IPS-18c (cell line): ENCODE measurements around the gene FLT1.

ENCODE experiments used
- H3K4me3 ChIP-seq: 2 replicates; pipeline ENCODE4 v1.7.0; 2013; ENCODE audit warnings: low read depth, mild to moderate bottlenecking, low read length, moderate library complexity; ENCODE audit not compliant: insufficient read depth
- H3K9me3 ChIP-seq: one replicate; pipeline ENCODE4 v1.6.1; 2013; ENCODE audit warnings: mild to moderate bottlenecking, low read length, moderate library complexity; ENCODE audit not compliant: control insufficient read depth, insufficient read depth

FLT1 gene

DNA sequence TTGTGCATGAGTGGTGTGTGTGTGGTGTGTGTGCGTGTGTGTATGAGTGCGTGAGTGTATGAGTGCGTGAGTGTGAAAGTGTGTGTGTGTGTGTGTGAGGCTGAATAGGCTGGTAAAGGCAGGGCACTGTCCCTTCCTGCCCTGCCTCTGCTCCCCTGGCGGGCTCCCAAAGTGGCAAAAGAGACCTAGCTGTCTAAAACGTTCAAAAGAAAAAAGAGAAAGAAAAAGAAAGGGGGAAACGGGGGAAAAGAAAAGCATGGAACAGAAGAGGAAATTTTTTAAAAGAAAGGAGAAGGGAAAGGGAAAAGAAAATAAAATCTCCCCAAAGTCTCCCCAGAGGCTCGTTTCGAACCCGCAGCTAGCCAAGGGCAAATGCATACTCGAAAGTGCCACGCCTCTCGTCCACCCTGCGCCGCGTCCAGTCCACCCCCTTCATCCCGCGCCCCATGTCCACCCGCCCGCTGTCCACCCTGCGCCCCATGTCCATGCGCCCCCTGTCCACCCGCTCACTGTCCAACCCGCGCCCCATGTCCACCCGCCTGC is 37.0 kb upstream of the FLT1 start:
- no peaks in the 10 kb centered on the region for H3K9me3 ChIP-seq
- H3K4me3 ChIP-seq, result peak overlapping the region; percentile 71

DNA sequence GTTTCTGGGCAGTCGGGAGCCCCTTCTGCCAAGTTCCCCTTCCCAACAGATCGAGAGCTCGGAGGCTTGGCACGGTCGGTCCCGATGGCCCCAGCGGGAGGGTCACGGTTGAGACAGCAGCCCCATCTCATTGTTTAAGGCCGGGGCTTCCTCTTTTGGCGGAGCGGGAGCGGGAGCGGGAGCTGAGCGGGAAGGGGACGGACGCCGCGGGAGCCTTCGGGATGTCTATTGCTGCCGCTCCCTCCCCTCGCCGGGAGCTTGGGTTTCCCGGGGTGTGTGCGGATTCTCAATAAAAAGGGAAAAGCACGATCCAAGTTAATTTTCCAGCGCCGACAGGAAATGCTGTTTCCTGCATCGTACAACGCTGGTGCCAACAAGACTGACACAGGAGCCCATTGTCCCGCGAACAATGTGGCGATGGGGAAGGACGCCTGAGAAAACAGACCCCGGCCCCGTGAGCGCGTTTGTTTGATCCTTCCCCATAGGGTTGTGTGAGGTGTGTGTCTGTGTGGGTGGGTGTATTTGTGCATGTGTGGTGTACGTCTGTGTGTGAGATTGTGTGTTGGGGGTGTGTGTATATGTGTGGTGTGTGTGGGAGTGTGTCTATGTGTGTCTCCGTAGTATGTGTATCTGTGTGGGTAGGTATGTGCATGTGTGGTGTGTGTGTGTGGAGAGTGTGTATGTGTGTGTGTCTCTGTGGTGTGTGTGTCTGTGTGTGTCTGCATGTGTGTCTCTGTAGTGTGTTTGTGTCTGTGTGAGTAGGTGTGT is 36.3 kb upstream of the FLT1 start:
- Histone ChIP-seq H3K9me3 (no peaks in the 10 kb centered on the region), H3K4me3 (peak overlapping the region; percentile 71)

DNA sequence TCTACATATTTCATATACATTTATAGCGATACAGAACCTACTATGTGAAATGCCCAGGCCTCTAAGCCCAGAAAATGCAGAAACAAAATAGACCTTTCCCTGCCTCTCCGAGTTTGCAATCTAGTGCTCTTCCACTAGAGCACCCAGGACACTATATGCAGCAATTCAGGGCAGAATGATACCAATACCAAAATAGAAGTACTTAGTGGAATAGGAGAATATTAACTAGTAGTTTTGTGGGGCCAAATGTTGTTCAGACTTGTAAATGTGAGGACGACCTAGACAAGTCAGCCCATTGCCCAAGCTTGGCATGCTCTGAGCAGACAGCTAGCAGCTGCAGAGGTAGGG is 35.8 kb upstream of the FLT1 start:
- no peaks in the 10 kb centered on the region for H3K9me3 ChIP-seq
- H3K4me3 ChIP-seq, result peak overlapping the region; percentile 71; the same call in 1 of the 2 replicates

DNA sequence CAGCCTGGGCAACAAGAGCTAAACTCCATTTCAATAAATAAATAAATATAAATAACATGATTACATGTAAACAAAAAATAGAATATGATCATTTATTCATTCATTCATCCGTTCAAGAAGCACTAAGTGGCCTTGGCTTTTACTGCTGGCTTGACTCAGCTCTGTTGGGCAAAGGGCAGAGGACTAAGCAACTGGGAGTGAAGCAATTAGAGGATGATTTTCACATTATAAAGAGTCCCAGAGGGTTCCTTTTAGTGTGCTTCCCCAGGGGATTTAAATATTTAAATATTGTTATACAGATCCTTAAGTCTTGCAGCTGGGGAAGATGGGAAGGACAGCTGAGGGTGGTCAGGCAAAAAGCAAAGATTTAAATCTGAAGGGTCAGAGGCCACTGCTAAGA is 34.9 kb upstream of the FLT1 start:
- Histone ChIP-seq H3K4me3 (no peak overlapping the region), H3K9me3 (no peaks in the 10 kb centered on the region)

DNA sequence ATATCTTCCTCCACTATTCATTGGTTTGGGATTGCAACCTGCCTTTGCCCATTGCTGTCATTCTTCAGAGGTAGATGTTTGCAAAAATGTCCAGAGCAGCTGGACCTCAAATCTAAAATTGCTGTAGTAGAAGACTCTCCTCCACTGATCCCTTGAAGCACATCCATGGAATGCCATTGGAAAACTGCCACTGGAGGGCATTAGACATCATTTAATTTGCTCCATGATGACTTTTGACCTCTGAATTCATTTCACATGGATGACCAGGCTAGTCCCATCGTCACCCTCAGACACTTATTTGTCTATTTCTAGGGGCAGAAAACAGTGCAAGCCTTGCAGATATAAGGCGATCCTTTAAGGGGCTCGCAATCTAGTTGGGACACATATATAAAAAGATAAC is 33.9 kb upstream of the FLT1 start:
- H3K4me3 ChIP-seq, result no peak overlapping the region
- no peaks in the 10 kb centered on the region for H3K9me3 ChIP-seq

DNA sequence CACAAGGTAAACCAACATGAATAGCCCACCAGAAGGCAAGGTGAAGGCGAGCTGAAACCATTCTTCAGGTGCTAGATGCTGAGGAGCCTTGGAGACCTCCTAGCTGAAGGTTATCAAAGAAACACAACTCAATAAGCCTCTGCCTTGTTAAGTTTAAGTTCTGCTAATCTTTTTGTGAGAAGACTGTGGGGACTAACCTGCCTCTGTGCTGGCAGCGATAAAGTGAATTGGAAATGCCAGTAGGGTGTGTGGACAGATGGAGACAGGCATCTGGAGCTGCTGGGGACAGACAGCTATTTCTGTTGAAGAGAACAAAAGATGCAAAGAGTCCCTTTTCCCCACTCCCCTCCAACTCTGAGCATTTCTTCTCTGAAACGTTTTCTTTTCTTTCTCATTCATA is 33.5 kb upstream of the FLT1 start:
- H3K9me3 ChIP-seq, result no peaks in the 10 kb centered on the region
- no peak overlapping the region for H3K4me3 ChIP-seq

DNA sequence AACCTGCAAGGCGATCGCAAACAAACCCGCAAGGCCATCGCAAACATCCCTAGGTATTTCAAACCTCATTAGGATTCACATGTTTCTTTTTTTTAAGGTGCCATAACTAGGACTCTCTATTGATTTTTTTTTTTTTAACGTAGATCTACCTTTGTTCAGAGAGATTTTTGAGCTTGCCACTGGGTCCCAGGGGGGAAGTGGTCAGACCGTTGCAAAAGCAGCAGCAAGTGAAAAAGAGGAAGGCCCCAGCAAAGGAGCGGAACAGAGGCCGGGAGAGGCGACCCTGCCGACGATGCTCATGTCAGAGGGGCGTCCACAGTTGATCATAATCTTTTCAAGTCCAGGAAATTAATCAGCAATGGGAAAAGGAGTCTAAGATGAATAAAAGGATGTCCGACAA is 32.7 kb upstream of the FLT1 start:
- no peak overlapping the region for H3K4me3 ChIP-seq
- no peaks in the 10 kb centered on the region for H3K9me3 ChIP-seq

DNA sequence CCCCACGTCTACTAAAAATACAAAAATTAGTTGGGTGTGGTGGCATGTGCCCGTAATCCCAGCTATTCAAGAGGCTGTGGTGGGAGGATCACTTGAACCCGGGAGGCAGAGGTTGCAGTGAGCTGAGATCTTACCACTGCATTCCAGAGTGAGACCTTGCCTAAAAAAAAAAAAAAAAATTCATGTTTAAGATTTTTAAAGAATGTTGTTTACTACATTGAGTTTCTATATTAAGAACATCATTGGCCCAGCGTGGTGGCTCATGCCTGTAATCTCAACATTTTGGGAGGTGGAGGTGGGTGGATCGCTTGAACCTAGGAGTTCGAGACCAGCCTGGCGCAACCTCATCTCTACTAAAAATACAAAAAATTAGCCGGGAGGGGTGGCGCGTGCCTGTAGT is 31.9 kb upstream of the FLT1 start:
- Histone ChIP-seq H3K4me3 (no peak overlapping the region), H3K9me3 (no peaks in the 10 kb centered on the region)

DNA sequence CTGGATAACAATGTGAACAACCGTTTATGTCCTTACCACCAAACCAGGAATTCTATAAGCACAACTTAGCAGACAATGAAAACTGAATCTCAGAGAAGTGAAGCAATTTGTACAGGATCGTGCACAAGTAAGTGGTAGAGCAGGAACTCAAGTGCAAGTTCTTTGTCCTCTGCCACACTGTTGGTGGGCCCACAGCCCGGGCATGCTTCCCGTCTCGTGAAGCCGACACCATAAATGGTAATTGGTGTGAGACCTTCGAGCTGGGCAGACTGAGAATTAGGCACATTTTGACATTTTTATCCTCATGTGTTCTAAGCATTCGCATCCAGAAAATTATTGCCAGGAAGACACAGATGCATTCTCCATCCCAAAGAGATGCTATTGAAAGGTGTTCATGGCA is 27.9 kb upstream of the FLT1 start:
- Histone ChIP-seq H3K9me3 (no peaks in the 10 kb centered on the region), H3K4me3 (no peak overlapping the region)

DNA sequence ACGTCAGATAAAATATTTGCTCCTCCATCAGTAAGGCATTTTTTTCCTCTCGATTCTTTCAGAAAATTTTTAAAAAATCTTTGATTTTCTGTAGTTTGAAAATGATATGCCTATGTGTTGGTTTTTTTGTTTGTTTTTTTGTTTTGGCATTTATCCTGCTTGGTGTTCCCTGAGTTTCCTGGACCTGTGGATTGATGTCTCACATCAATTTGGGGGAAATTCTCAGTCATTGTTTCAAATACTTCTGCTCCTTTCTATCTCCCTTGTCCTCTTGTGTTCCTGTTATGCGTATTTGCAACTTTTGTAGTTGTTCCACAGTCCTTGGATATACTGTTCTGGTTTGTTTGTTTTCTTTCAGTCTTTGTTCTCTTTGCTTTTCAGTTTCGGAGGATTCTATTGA is 18.8 kb upstream of the FLT1 start:
- Histone ChIP-seq H3K9me3 (no peaks in the 10 kb centered on the region), H3K4me3 (no peak overlapping the region)

DNA sequence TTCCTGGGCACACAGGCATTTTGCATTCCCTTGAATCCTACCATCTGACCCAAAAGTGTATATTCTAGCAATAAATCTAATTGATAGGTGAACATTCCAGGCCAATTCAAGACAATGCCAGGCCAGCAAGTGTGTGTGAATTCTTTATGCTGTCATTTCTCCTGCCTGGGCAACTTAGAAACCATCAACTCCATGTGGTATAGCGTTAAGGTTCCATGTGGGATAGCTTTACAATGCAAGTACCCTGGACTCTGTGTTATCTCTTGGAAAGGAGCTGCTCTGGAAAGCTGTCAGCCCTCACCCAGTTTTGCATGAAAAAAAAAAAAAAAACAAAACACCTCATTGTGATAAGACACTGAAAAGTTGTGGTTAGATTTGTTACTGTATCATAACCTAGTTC is 15.6 kb upstream of the FLT1 start:
- Histone ChIP-seq H3K9me3 (no peaks in the 10 kb centered on the region), H3K4me3 (no peak overlapping the region)

DNA sequence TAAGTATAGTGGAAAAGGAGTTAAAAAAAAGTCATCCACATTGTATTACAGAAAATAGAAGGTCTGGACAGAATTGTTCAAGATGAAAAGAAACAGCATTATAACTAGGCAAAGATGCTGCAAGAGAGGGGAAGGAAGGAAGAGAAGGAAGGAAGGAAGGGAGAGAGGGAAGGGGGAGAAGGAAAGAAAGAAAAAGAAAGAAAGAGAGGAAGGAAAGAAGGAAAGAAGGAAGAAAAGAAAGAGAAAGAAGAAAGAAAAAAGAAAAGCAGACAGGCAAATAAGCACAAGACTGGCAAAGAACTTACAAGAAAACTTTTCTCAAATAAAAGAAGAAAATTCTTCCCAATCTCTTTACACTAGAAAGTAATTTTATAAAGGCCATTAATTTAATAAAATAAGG is 15.1 kb upstream of the FLT1 start:
- no peaks in the 10 kb centered on the region for H3K9me3 ChIP-seq
- H3K4me3 ChIP-seq, result no peak overlapping the region

DNA sequence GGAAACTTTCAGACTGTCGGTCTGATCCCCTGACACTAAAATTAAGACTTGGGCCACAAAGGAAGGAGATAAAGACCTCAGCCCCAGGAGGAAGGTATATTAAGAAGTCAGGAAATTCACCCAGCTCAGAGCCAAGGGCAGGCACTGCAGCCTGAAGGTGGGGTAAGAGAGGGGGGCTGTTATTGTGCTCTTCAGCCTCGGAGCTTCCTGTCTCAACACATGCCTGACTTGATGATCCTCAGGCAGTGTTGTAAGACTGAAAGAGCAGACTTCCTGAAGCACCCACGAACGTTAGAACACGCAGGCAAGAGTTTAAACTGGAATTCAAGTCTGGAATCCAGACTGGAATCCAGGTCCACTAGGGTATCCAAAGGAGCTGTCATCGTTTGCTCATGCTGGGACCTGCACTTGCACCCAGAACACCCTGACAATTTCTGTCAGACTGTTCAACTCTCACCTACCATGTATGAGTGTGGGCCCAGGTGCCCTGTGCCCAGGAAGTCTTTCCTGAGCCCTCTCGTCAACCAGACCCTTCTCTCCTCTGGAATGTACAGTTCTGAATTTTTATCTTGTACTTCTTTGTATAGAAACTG is 10.7 kb upstream of the FLT1 start:
- no peaks in the 10 kb centered on the region for H3K9me3 ChIP-seq
- H3K4me3 ChIP-seq, result no peak overlapping the region

DNA sequence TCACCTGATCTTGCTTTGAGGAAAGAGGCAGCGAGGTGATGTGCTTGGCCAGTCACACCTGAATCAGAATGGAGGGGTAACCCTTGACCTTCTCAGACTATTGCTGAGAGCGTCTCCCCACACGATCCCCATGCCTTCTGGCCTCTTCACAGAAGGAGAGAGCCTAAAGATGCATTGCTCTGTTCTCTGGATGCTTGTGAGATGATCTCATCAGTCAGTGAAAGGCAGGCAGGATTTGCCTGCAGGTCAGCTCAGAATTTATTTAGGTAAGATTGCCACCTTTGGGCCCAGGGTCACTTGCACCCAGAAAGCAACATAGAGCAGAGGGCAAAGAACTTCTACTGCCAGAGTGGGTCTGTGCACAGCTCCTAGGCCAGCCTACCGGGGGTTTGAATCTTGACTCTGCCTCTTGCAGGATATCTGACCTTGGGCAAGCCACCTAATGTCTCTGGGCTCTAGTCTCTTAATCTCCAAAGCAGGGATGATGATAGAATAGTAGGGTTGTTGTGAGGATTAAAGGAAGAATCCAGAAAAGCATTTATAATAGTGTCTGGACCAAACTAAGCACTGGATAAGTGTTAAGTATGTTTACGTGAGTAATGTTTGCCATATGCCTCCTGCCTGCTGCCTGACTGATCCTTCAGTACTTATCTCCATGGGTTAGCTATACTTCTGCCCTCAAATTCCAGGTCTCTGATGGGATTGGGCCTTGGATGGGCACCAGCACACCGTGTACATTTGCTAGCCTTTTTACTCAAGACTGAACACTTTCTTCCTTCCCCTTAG is 8.4 kb upstream of the FLT1 start:
- Histone ChIP-seq H3K9me3 (no peaks in the 10 kb centered on the region), H3K4me3 (no peak overlapping the region)

DNA sequence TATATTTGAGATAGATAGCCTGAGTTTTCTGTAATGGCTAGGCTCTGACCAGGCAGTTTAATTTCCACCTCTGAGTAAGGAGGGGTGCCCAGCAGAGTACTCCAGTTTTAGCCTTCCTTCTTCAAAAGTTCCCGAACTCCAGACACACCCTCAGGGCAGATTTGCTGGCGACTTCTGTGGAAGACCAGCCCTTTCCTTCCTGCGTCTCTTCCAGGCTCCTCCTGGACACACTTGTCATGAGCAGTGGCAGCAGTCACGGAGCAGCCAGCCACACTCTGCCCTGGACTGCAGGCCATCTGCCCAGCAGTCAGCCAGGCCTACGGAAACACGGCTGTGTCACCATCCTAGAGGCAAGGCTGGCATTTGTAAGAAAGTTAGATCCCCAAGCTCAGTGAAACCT is 6.6 kb upstream of the FLT1 start:
- Histone ChIP-seq H3K4me3 (no peak overlapping the region; the same call in 1 of the 2 replicates), H3K9me3 (no peaks in the 10 kb centered on the region)

DNA sequence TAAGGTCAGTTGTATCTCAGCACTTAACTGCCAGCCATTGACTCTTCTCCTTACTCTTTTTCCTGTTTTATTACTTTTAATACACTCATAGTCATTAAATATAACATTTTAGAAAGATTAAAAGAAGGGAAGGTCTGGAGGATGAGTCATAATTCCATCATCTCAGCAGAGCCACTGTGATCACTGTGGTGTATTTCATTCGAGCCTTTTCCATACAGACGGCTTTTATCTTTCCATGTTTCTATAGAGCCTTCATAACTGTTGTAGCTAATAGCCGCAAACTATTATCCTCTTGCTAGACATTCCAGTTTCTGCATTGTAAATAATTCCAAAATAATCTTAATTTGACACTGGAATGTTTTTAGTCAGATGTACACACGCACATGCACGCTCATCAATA is 4.7 kb upstream of the FLT1 start:
- no peaks in the 10 kb centered on the region for H3K9me3 ChIP-seq
- H3K4me3 ChIP-seq, result no peak overlapping the region

DNA sequence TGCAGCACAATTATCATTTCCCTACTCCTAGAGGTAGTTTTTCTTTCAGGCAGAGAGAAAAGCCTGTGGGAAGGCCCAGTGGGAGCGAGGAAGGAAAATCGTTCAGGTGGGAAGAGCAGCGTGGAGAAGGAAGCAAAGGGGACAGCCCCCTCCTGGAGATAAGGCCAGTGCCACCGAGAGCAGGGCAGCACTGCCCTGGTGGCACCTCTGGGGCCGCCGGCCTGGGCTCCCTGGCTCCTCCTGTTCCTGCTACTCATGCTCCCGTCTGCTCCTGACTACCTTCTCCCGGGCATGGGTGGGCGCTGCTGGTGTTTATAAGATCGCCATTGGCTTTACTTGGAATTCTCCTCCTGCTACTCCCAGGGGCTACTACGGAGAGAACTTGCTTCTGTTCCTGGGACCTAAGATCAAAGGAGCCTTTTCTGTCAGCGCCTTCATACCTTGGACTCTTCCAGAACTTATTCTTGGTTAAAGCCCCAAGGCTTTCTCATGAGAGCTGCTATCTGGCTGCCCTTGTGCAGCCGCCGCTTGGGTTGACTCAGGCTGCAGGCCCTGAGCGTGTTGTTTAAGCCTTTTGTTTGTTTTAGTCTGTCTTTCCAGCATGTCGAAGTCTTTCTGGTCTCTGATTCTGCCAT is 3.7 kb upstream of the FLT1 start:
- no peak overlapping the region for H3K4me3 ChIP-seq
- H3K9me3 ChIP-seq, result no peaks in the 10 kb centered on the region
